Pulmonary artery endothelial cell (primary cell): Measurements from ENCODE around the gene MAP1LC3A. TPM values are rescaled to one million over a fixed set of nuclear protein-coding genes. Genes with fewer than 3 reads are reported as not detected.

Experiments
- DNase-seq: peaks from one replicate; pipeline ENCODE4 v3.0.0-alpha.2; 2011; ENCODE audit warnings: low read depth, low spot score
- total RNA-seq: library from RNA; depleted of rRNA; stranded (reverse); fragments of >200 nt; gene quantifications from 2 replicates; pipeline ENCODE4 v1.2.3, GENCODE V29; 2014

The MAP1LC3A gene
- total RNA-seq, 1 donor from 2014 or later = 22.0 TPM

DNA sequence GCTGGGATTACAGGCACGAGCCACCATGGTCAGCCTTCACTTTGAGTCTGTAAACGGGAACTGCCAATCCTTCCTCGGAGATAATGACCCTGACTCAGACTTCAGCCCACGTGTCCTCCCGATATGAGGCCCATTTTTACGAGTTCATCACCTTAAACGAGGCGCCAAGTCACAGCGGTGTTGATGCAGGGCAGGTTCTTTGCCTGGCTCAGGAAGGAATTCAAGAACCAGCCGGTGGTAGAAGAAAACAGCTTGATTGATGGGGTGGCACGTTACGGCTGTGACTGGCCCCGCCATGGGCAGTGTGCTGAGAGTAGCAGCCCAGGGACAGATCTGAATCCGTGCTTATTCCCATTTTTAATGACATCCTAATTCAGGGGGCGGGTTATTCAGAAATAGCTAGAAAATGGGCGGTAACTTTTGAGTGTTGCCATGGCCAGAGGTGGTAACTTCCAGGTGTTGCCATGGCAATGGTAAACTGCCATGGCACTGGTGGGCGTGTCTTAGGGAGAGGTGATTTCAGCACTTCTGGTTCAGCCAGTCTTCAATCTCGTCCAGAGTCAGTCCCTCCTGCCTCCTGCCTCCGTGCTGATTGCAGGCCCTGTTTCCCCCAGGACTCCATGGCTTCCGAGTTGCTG is 9.1 kb upstream of the MAP1LC3A start:
- DNase-seq = no peak

DNA sequence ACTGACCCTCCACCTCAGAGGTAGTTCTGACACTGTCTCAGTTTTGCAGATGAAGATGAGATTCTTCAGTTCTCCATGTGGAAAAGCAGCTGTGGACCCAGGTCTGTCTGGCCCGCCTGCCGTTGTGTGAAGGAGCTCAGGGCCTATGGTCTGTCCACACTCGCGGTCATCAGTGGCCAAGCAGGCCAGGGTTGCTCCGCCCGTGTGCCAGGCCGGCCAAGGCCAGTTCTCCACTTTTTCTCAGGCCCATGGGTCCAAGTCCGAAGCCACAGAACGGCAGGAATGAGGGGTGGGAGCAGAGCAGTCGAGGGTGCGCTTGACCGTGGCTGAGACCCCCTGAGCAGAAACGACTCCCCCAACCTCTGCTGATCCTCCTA is 8.6 kb upstream of the MAP1LC3A start:
- DNase-seq = no peak

DNA sequence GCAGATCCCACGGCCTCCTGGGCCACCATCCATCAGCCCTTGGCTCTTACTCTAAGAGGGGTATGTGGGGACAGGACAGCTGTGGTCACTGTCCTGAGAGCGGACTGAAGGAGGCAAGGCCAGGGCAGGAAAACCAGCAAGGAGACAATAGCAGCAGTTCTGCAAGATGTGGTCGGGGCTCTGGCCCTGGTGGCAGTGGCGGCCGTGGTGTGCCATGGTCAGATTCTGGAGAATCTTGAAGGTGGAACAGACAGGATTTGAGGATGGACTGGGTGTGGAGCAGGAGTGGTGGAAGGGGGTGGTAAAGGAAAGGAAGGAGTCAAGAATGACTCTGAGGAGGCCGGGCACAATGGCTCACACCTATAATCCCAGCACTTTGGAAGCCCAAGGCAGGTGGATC is 5.9 kb upstream of the MAP1LC3A start:
- DNase-seq = no peak

DNA sequence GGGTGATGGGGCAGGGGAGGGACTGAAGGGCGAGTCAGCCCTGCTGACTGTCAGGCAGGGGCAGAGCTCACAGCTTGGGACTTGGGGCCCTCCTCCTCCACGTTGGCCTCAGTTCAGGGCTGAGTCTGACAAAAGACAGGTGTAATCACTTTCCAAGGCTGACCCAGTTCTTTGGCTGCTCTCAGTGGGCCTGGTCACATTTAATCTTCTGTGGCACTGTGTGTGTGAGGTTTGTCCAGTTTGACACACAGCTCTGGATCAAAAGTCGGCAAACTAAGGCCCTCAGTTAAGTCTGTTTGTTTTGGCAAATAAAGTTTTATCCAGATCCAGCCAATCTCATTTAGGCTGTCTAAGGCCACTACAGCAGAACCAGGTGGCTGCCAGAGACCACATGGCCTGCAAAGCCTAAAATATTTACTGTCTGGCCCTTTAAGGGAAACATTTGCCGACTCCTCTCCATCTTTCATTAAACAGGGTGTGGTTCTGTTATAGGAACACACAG is 5.1 kb upstream of the MAP1LC3A start:
- DNase-seq = no peak

DNA sequence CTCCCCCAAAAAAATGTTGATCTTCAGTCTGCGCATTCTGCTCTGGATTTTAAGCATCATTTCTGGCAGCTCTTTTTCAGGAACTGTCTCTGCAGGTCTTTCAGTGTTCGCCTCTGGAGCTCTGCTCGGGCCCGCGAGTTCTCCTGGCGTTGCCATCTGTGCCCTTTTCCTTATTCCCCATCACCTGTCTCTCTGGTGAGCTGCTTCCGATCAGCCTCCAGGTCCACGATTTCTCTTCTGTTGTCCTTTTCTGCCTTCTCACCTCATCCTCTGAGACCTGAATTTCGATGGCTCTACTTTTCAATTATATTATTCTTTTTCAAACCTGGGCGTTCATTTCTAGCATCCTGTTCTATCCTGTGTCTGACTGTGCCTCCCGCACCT is 590 bp upstream of the MAP1LC3A start:
- DNase-seq = no peak

DNA sequence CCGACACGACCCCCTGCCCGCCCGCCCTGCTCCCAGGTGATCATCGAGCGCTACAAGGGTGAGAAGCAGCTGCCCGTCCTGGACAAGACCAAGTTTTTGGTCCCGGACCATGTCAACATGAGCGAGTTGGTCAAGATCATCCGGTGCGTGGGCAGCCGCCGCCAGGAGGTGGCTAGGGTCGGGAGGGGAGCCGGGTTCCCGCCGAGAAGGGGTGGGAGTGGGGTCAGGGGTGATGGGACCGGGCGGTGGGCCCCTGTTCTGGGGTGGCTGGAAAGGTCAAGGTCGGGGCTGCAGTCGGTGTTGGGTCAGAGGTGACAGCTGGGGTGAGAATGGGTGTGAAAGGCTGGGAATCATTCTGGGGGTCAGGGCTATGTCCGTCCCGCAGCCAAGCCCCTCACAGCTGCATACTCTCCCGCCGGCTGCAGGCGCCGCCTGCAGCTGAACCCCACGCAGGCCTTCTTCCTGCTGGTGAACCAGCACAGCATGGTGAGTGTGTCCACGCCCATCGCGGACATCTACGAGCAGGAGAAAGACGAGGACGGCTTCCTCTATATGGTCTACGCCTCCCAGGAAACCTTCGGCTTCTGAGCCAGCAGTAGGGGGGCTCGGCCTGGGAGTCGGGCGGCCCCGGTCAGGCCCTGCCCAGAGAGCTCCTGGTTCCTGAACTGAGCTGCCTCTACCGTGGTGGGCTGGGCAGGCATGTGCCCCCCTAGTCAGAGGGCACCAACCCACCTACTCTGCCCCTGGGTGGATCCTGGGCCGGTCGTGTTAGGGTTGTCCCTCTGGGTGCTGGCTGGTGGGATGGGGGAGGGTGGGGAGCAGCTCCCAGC is 1.0 kb downstream of the MAP1LC3A start:
- no peak for DNase-seq

DNA sequence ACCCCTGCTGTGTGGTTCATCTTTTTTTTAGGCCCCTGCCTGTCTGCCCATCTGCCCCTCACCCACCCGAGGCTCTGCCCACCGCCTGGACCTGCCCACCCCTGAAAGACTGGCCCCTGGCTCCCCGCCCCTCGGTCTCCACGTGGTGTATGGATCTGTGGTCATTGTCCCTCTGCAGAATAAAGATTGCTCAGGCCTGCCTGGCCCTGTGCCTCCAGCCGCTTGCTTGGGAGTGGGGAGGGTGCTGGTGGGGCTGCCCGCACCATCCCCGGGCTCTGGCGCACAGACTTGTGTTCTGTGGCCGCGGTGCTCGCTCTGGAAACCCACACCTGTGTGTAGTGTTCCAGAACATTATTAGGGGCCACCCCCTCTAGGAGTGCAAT is 1.6 kb downstream of the MAP1LC3A start:
- no peak for DNase-seq

DNA sequence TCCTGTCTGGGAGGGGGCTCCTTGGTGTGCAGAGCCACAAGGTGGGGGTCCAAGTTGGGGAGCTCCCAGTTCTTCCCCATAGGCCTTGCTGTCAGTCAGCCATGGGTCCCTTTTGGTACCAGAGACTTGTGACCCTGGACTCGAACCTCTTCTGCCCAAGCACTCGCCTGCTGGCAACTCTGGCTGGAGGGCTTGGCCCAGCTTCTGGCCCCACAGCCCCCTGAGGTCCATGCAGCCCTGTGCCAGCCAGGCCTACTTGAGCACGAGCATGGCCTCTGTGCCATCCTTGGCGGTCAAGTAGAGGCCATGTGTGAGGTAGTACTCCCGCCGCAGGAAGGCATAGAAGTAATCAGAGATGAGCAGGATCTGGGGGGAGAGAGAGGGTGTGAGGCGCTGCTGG is 2.1 kb downstream of the MAP1LC3A start:
- DNase-seq = no peak

DNA sequence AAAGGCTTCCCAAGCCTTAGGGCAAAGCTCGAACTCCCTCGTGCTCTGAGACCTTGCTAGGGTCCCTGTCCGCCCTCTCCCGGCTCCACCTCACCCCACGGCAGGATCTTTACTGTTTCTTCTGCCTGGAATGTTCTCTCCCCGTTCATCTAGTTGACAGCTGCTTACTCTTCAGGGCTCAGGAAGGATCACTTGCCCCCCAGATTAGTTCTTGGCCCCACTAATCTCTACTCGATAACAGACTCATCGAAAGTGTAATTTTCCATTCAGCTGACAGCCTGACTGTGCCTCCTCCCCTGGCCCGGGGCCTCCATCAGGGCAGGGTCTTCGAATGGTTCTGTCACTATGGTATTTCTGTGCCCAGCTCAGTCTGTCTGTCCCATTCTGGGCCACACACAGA is 3.1 kb downstream of the MAP1LC3A start:
- DNase-seq = no peak

DNA sequence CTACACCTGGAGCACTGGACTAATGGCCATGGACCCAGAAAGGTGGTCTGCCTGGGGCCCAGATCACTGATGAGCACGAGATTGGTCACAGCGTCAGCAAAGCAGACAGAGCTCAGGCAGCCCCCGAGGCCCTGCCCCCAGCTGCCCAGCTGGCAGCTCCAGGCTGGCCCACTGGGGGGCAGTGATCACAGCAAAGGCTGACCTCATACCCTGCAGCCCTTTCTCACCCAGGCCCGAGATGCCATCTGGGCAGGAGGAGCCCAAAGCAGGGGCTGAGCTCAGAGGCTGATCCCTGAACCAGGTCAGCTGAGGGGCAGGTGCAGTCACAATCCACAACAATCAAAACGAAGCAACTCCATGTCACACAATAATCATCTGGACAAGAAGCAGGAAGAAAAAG is 4.1 kb downstream of the MAP1LC3A start:
- DNase-seq = no peak

DNA sequence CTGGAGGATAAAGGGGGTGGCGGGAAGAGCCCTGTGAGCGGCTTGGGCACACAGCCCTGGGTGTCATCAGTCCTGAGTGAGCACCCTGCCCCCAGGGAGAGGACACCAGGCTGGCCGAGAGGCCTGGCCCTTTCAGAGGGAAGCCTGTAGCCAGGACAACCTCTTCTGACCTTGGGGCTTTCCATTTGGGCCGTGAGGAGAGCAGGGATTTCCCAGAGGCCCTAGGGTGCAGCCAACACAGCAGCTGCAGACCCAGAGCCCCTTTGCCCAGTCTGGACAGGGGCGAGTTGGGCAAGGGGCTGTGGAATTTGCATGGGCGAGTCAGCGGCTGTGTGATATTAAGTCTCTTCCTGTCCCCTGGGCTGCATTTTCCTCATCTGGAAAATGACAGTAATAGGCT is 6.3 kb downstream of the MAP1LC3A start:
- no peak for DNase-seq

DNA sequence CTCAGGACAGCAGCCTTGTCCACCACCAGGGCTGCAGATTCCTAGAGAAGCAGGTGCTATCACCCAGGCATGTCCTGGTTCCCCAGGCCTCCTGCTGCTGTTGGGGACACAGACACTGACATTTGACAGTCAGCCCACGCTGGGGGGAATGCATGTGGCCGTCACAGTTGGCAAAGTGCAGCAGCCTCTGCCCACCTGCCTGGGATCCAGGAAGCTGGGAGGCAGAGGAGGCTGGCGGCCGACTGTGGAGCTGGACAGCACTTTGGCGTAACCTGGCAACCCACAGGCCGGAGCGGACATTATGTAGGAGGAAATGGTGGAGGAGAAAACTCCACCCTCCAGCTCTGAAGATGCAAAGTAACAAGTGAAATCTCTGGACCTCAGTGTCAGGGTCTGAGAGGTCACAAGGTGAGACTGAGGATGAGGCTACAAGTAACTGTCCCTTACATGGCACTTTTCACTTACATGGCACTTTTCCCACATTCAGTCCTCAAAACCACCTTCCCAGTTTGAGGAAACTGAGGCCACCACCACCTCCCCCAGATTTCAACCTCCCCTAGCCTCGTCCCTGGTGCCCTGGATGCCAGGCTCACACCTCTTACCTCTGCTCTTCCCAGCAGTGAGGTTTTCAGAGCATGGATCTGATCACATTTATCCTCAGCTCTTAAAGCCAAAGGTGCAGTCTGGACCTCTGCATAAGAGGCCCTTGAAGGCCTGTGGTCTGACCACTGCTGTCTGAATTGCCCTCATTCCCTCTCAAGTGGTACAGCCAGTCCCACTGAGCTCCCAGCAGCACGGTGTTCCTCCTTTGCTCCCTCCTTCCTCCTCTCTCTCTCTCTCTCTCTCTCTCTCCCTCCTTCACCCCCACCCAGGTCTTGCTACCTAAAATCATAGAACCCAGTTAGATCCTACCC is 8.7 kb downstream of the MAP1LC3A start:
- DNase-seq = no peak

DNA sequence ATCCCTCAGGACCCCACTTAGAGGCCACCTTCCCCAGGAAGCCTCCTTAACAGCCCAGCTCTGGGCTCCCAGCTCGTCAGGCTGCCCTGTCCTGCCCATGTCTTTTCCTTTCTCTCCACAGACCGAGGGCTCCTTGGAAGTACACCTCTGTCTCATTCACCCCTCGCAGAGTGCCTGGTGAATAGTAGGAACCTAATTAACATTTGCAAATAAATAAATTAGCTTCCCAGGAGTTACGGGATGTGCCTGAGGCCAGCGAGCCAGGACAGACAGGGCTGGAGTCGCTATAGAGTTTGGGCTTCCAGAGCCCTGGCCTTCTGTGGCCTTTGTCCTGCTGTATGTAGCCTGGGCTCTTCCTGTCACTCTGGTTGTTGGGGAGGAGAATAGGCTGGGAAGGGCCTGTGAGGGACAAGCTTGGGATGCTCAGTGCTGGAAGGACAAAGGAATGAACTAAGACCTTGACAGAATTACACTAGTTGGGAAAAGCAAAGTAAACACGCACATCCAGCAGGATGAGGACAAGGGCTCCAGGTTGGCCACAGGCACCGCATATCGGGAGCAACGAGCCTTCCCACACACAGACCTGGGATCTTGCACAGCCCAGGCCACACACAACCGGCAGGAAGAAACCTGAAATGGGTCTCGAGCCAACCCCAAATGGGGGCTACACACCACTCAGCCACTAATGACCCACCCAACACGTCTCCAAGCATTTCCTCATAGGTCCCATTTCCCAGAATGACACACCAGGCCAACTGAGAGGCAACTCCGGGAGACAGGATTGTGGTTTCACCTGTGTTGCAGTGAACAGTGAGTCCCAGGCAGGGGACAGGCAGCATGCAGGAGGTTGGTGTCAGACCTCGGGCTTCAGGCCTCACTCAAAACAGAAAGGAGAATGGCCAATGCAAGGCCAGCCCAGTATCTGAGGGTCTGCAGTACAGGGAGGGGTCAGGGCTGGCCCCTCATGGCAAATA is 9.7 kb downstream of the MAP1LC3A start:
- no peak for DNase-seq

DNA sequence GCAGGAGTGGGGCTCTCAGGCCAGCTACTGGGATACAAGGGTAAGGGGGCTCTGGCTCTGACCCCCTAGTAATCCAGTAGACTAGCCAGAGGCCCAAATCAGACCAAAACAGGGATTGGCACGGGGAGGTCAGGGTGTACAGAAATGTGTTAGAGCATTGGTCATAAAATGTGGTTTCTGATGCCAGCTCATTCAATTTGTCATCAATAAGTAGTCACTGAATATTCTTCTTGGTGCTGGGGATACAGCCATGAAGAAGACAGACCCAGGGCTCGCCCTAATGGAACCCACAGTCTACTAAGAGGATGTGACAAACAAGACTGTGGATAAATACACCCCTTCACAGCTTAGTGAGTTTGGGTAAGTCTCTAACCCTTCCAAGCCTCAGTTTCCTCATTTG is 11.1 kb downstream of the MAP1LC3A start:
- DNase-seq = no peak

DNA sequence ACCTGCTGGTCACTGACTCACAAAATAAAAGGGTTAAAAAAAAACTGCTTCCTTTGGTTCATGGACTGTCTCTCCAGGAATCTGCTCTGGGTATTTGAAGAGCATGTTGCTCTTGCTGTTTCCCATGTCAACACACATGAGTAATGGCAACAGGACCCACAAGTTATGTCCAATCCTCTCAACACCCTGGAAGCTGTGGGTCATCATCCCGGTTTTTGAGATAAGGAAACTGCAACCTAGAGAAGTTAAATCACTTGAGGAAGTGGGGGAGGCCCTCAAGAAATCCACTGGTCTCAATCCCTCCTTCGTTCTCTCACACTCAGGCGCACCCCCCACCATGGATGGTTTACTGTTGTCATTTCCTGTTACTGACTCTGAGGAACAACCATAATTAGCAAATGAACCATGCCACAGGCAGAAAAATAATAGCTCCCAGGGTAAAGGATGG is 12.4 kb downstream of the MAP1LC3A start:
- DNase-seq = peak; percentile 39

DNA sequence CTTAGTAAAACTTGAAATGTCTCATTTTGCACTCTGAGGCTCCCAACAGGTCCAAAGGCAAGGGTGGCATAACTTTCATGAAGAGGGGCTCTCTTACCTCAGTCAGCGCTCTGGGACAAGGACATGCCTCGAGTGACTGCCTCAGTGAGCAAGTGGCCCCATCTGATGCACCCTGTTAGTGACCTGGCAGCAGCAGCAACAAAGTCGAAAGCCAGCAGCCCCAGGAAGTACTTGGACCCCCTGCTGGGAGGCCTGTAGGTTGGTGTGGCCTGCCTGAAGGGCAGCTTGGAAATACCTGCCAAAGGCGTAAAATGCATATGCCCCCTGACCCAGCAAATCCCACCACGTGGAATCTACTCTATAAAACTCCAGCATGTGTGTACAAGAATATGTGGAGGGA is 13.2 kb downstream of the MAP1LC3A start:
- DNase-seq = no peak

DNA sequence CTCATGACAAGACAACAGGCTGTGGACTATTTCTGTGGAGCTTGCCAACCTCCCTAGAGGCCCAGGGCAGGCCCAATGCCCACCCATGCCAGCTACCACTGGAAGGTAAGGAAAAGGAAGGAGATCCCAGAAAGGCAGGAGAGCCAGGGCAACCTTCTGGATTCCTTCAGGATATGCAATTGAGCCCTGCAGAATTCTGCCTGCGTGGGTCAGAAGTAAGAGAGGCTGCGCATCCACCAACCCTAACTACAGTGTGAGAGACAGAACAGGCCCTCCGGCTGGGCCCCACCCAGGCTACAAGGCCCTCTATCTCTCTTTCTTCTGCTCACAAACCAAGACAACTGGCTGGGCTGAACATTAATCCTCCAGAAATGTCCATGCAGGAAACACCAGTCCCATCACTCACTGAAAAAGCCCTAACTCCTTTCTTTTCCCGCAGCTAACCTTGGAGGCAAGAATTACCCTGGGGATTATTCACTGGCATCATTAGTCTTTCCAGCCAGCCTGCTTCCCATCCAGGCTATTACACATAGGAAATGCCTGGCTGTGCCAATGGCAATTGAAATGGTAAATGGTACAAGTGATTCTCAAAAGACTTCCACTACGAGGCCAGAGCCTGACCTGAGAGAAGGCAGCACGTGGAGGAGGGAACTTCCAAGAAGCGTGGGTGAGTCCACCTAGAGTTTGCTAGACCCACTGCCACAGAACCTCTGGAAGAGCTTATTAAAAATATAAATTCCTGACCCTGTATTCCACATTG is 15.2 kb downstream of the MAP1LC3A start:
- no peak for DNase-seq

DNA sequence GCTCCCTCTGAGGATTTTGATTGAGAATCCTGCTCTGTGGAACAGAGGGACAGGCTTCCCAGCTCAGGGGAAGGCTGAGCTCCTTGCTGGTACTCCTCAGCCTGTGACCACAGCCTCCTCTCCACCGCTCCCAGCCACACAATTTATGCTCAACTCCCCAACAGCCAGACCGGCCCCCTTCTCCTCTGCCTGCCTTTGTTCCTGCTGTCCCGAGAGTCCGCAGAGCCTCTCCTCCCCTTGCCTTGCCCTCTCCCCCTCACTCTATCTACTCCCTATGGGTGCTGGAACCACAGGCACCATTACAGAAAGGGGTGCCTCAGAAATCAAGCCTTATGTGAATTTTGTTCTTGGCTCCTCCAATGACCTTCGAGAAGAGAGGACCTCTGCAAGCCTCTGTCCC is 15.9 kb downstream of the MAP1LC3A start:
- DNase-seq = no peak

DNA sequence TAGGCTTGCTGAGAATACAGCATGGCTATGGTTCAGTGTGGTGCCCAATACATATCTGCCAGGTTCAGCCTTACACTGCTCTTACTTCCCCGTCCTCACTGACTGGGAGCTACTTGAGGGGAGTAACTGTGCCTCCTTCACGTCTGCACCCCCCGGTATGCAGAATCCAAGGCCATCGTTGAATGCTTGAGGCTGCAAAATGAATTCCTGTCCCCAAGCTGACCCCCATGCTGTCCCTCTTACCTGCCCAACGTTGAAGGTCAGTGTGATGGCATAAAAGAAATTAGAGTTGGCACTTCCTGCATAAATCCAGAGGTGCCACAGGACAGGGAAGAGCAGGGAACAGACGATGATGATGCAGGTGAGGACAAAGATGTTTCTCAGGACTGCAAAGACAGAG is 16.3 kb downstream of the MAP1LC3A start:
- DNase-seq = no peak

DNA sequence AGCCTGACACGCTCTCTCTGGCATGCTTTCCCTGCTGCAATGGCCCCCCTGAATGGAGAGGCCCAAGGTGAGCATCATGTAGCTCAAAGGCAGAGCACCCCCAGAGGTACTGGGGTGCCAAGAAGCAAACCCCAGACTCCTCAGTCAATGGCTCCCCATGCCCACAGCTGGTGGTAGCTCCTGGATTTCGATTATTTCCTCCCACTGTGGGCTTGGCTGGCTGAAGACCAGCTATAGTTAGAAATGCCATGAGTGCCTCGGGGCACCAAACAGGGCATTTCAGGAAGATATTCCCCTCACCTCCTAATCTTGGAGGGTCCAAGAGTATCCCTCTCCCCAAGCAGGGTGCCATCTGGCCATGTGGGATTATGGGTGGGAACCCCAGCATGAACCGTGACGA is 16.8 kb downstream of the MAP1LC3A start:
- no peak for DNase-seq
